Activated naive CD4-positive, alpha-beta T cell treated with anti-CD3 and anti-CD28 coated beads, Interleukin-2, amount 50 U/mL, for 16 hours (primary cell): Measurements from ENCODE around the gene GM2A.
"Not testable (repeated sequence)": the region's sequence is repeated elsewhere in the genome, so short reads cannot be mapped to it uniquely, and the experiment has no call there.

Experiments
- DNase-seq: peaks from one replicate; pipeline ENCODE4 v3.0.0-alpha.2; 2020

The GM2A gene

GRCh38 chr5:151254990-151255389 is 2.0 kb downstream of the GM2A start:
- DNase-seq = not testable (repeated sequence)

- no peak for DNase-seq
Observed at GRCh38 chr5:151255621-151256286, 2.8 kb downstream of the GM2A start.

DNA sequence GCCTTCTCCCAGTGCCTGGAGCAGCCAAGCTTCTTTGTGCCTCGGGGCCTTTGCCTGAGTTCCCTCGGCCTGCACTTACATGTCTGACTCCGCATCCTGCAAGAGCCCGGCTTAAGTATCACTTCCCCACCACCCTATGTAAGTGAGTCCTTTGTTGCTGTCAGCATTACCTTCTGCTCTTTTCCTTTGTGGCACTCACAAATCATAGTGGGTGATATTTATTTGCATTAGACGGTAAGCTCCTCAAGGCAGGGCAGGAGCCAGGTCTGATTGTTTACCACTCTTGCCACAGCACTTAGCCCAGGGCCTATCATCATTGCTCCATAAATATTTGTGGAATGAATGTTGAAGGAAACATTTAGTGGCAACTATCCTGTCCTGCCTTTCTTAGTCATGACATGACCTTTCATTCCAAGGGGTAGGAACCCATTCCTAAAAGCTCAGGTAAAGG is 4.8 kb downstream of the GM2A start:
- DNase-seq = no peak

- DNase-seq = no peak
Observed at GRCh38 chr5:151258201-151258611, 5.2 kb downstream of the GM2A start.

DNA sequence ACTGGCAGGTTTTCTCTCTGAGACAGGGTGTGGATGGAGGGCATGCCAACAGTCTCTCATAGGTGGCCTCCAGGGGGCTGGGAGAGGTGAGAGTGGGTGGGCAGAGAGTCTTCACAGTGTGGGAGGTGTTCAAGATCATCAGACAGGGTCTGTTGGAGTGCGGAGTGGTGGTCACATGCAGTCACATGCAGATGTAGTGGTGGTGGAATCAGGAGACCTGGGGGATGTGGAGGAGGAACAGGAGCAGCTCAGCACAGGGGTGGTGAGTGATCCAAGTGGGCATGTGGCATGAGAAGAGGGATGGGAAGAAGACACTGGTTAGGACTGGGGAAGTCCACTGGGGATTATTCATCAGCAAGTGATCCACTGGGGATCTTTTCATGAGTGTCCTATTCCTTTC is 5.8 kb downstream of the GM2A start:
- no peak for DNase-seq

- no peak for DNase-seq
Observed at GRCh38 chr5:151259931-151260330, 6.9 kb downstream of the GM2A start.

DNA sequence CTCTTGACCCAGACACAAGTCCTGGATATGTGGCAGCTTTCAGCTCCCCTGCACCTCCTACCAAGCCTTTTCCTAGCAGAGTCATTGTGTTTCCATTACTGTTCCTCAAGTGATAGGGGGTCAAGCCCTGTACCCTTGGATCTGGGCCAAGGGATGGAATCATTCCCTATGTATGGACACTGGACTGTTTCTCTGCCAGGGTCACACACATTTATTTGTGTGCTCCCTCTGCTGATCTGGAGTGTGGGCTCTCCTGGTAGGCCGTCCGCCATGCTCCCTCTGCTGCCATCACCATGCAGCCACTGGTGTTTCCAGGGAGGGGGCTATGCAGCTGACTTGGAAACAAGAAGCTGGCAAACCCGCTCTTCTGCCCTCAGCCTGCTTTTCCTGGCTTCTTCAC is 9.5 kb downstream of the GM2A start:
- DNase-seq = no peak

GRCh38 chr5:151264113-151264512 is 11.1 kb downstream of the GM2A start:
- peak; percentile 29 for DNase-seq

- no peak for DNase-seq
Observed at GRCh38 chr5:151267491-151268260, 14.7 kb downstream of the GM2A start.

- DNase-seq = no peak
Observed at GRCh38 chr5:151270599-151270998, 17.6 kb downstream of the GM2A start.

DNA sequence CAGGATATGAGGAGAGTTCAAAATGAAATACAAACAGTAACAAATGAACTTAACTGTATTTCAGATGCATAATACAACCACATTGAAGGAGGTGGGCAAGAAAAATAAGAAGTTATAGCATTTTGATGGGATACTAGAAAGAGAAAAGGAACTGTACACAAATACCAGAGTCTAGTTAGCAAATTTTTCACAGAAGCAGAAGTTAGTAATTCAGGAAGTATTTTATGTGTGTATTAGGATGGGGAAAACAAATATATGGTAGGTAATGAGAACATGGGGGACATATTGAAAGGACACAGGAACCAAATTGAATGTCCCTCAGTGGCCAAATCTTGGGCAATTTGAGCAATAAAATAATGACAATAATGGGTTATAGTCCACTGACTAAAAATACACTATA is 18.4 kb downstream of the GM2A start:
- DNase-seq = no peak

DNA sequence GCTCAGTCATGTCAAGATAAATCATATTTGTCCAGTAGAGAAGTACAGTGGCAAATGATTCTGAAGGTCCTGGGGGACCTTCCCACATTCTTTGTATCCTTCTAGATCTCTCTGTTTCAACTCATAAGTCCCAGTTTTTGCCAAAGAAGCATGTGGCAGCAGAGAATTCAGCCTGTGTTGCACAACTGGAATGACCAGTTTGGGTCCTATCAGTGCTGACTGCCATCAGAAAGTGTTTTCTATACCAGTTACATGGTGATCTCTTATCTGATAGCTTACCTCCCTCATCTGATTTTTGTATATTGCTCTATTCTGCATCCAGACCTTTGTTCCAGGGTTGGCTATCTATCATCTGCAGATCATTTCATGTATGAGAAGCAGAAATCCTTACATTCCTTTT is 21.7 kb downstream of the GM2A start:
- no peak for DNase-seq

GRCh38 chr5:151275803-151276202 is 22.8 kb downstream of the GM2A start:
- DNase-seq = no peak

GRCh38 chr5:151278845-151279244 is 25.9 kb downstream of the GM2A start:
- no peak for DNase-seq

DNA sequence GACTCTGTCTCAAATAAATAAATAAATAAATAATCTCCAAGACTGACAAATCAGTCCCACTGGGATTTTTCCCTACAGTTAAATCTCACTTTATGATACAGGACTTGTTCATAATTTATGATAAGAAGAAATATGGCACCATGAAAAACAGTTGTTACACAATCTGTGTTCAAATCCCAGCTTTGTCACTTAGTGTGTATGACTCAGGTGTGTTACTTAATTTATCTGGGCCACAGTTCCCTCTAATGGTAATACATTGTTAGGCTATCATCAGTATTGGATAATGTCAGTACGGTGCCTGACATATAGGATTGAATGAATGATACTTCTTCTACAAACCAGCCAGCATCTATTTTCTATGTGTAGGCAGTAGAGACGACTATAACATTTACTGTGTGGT is 27.5 kb downstream of the GM2A start:
- DNase-seq = no peak

DNA sequence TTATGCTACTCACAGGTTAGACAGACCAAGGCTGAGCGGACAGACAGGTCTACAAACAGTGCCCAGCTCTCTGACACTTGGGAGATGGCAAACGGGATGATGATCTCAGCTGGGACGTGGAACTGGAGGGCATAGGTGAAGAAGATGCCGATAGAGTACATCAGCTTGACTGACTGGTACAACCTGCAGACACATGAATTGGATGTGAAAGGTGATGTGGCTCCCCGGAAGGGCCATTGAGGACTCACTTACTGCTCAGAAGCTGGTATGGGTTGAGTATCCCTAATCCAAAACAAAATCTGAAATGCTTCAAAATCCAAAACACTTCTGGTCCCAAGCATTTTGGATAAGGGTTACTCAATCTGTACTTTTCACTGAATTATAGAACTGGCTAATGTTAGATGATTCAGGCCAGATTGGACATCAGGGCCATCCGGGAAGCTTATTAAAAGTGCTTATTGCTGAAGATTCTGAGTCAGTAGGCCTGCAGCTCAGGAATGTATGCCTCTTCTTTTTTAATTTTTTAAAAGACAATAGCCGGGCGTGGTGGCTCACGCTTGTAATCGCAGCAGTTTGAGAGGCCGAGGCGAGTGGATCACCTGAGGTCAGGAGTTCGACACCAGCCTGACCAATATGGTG is 28.1 kb downstream of the GM2A start:
- DNase-seq = no peak

GRCh38 chr5:151283120-151283825 is 30.3 kb downstream of the GM2A start:
- no peak for DNase-seq

- no peak for DNase-seq
Observed at GRCh38 chr5:151284392-151284967, 31.5 kb downstream of the GM2A start.

DNA sequence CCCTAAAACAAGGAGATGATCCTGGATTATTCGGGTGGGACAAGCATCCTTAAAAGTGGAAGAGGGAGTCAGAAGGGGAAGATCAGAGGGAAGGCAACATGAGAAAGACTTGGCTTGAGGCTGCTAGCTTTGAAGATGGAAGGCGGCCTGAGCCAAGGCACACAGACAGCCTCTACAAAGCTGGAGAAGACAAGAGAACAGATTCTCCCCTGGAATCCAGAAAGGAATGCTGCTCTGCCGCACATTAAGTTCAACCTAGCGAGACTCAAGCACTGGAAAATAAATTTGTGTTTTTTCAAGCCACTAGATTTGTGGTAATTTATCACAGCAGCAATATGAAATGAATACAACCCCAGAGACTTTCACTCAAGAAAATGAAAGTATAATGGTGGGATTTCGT is 32.7 kb downstream of the GM2A start:
- no peak for DNase-seq

- no peak for DNase-seq
Observed at GRCh38 chr5:151286246-151286645, 33.3 kb downstream of the GM2A start.

DNA sequence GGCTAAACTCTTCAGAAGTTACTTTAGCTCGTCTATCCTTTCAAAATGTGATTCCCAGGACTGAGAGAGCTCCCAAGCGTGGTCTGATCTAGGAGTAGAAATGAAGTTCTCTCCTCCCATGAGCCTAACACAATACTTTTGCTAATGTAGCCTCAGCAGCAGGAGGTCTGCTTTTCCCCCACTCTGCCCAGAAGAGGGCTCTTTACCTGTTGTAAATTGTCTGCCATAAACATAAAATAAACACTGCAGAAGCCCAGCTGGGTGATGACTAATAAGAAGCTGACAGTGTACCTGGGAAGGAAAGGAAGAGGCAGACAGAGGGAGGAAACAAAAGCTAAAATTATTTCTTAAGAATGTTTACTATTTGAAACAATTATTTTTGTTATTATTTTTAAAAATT is 35.2 kb downstream of the GM2A start:
- no peak for DNase-seq

DNA sequence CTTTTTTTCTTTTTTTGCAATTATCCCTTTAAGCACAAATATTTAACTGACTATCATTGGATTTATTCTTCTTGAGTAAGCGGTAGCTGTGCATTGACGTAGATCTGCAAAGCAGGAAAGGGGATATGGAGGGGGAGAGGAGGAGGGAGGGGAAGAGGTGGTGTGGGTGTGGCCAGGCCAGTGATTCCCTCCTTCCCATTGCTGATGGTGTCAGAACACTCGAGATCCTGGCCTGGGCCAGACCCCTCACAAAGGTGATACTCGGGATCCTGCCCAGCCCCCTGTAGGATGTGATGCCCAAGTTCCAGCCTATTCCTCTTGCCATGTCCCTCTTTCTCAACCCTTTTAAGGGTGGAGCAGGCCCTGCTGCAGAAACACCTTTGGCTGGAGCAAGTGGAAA is 40.6 kb downstream of the GM2A start:
- DNase-seq = no peak

DNA sequence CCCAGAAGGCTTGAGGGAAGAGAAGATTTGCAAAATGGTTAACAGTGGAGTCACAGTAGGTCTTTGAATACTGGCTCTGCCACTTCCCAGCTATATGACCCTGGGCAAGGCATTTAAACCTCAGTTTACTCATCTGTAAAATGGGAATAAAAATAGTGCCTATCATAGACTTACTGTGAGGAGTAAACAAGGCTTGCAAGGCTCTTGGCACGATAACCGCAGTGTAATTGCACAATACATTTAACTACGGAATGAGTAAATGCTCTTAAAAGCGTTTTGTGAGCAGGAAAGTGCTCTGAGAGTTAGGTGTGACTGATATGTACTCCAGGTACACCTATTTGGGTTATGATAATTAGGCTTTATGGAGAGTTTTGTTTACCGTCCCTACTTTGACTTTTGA is 42.2 kb downstream of the GM2A start:
- no peak for DNase-seq
